Measurements from ENCODE around the gene HMCN1.

HMCN1 gene

GRCh38 chr1:185911978-185912377 lies 177.8 kb downstream of the HMCN1 start:
- DNase-seq (ENCODE audit: low read depth in 2 of 2) = no peak

- DNase-seq (ENCODE audit: low read depth in 2 of 2) = no peak
These were observed 178.3 kb downstream of the HMCN1 start for GRCh38 chr1:185912504-185912903.

- DNase-seq (ENCODE audit: low read depth in 2 of 2) = no peak
These were observed 179.9 kb downstream of the HMCN1 start for GRCh38 chr1:185914089-185914488.

GRCh38 chr1:185916861-185917260 lies 182.7 kb downstream of the HMCN1 start:
- no peak for DNase-seq (ENCODE audit: low read depth in 2 of 2)

- DNase-seq (ENCODE audit: low read depth in 2 of 2) = no peak
These were observed 183.5 kb downstream of the HMCN1 start for GRCh38 chr1:185917646-185918045.

GRCh38 chr1:185920602-185921001 lies 186.4 kb downstream of the HMCN1 start:
- DNase-seq (ENCODE audit: low read depth in 2 of 2) = no peak

GRCh38 chr1:185921636-185922035 lies 187.4 kb downstream of the HMCN1 start:
- DNase-seq (ENCODE audit: low read depth in 2 of 2) = no peak

- no peak for DNase-seq (ENCODE audit: low read depth in 2 of 2)
These were observed 192.4 kb downstream of the HMCN1 start for GRCh38 chr1:185926588-185926987.

- DNase-seq (ENCODE audit: low read depth in 2 of 2) = no peak
These were observed 195.6 kb downstream of the HMCN1 start for GRCh38 chr1:185929776-185930175.

GRCh38 chr1:185931438-185931837 lies 197.2 kb downstream of the HMCN1 start:
- DNase-seq (ENCODE audit: low read depth in 2 of 2) = no peak

- DNase-seq (ENCODE audit: low read depth in 2 of 2) = no peak
These were observed 199.4 kb downstream of the HMCN1 start for GRCh38 chr1:185933580-185933979.

GRCh38 chr1:185934476-185935189 lies 200.4 kb downstream of the HMCN1 start:
- no peak for DNase-seq (ENCODE audit: low read depth in 2 of 2)

- no peak for DNase-seq (ENCODE audit: low read depth in 2 of 2)
These were observed 201.2 kb downstream of the HMCN1 start for GRCh38 chr1:185935360-185935759.

- no peak for DNase-seq (ENCODE audit: low read depth in 2 of 2)
These were observed 202.4 kb downstream of the HMCN1 start for GRCh38 chr1:185936641-185937040.

- DNase-seq (ENCODE audit: low read depth in 2 of 2) = no peak
These were observed 204.2 kb downstream of the HMCN1 start for GRCh38 chr1:185938396-185938795.

- DNase-seq (ENCODE audit: low read depth in 2 of 2) = no peak
These were observed 205.0 kb downstream of the HMCN1 start for GRCh38 chr1:185939142-185939541.

- DNase-seq (ENCODE audit: low read depth in 2 of 2) = no peak
These were observed 208.8 kb downstream of the HMCN1 start for GRCh38 chr1:185942961-185943360.

GRCh38 chr1:185956881-185957280 lies 222.7 kb downstream of the HMCN1 start:
- DNase-seq (ENCODE audit: low read depth in 2 of 2) = no peak

GRCh38 chr1:185957441-185958363 lies 223.5 kb downstream of the HMCN1 start:
- no peak for DNase-seq (ENCODE audit: low read depth in 2 of 2)

GRCh38 chr1:185960422-185961321 lies 226.5 kb downstream of the HMCN1 start:
- DNase-seq (ENCODE audit: low read depth in 2 of 2) = no peak

GRCh38 chr1:185961664-185962063 lies 227.5 kb downstream of the HMCN1 start:
- DNase-seq (ENCODE audit: low read depth in 2 of 2) = no peak

GRCh38 chr1:185964946-185965345 lies 230.8 kb downstream of the HMCN1 start:
- no peak for DNase-seq (ENCODE audit: low read depth in 2 of 2)

Data from stimulated activated CD8-positive, alpha-beta memory T cell treated with anti-CD3 and anti-CD28 coated beads, Interleukin-2, amount 100 ng/mL, for 48 hours (primary cell).